Dedifferentiated amniotic fluid mesenchymal stem cell (primary cell): Measurements from ENCODE around the gene THADA.
"Not testable (repeated sequence)": the region's sequence is repeated elsewhere in the genome, so short reads cannot be mapped to it uniquely, and the experiment has no call there.

Experiments used
- DNase-seq: peaks from one replicate; pipeline ENCODE4 v3.0.0-alpha.2; 2016; ENCODE audit errors: extremely low spot score

THADA gene

GRCh38 chr2:43595603-43596412 is at the start of gene THADA:
Gene THADA, minus strand, starts transcription at chr2:43596038. Its CDS starts 3,646 bp downstream, at chr2:43592392.
- peak; percentile 100 for DNase-seq

- DNase-seq: no peak
Observed at GRCh38 chr2:43643680-43644079, 47.8 kb upstream of the THADA start.

GRCh38 chr2:43642363-43642762 is 46.5 kb upstream of the THADA start:
- DNase-seq: no peak

GRCh38 chr2:43637030-43637803 is 41.4 kb upstream of the THADA start, which contains the start of gene PLEKHH2:
Gene PLEKHH2, plus strand, starts transcription at chr2:43637260. Its CDS starts 7,414 bp downstream, at chr2:43644674.
- DNase-seq: peak; percentile 83

GRCh38 chr2:43636621-43637020 is 40.8 kb upstream of the THADA start:
- no peak for DNase-seq

GRCh38 chr2:43636153-43636552 is 40.3 kb upstream of the THADA start:
- not testable (repeated sequence) for DNase-seq

- DNase-seq: peak; percentile 89
Observed at GRCh38 chr2:43634604-43635306, 38.9 kb upstream of the THADA start.

- no peak for DNase-seq
Observed at GRCh38 chr2:43631618-43632317, 35.9 kb upstream of the THADA start.

- DNase-seq: no peak
Observed at GRCh38 chr2:43622931-43623451, 27.2 kb upstream of the THADA start.

GRCh38 chr2:43619511-43619910 is 23.7 kb upstream of the THADA start:
- DNase-seq: no peak

- DNase-seq: no peak
Observed at GRCh38 chr2:43616967-43617680, 21.3 kb upstream of the THADA start.

GRCh38 chr2:43612944-43613343 is 17.1 kb upstream of the THADA start:
- no peak for DNase-seq

- DNase-seq: peak; percentile 80
Observed at GRCh38 chr2:43611987-43612894, 16.4 kb upstream of the THADA start.

- no peak for DNase-seq
Observed at GRCh38 chr2:43610361-43610760, 14.5 kb upstream of the THADA start.

- DNase-seq: peak; percentile 63
Observed at GRCh38 chr2:43609290-43609918, 13.6 kb upstream of the THADA start.

GRCh38 chr2:43605851-43606250 is 10.0 kb upstream of the THADA start:
- DNase-seq: no peak

- peak; percentile 85 for DNase-seq
Observed at GRCh38 chr2:43605079-43605655, 9.3 kb upstream of the THADA start.

GRCh38 chr2:43604674-43605073 is 8.8 kb upstream of the THADA start:
- no peak for DNase-seq

GRCh38 chr2:43600596-43600995 is 4.8 kb upstream of the THADA start:
- not testable (repeated sequence) for DNase-seq
